ENCODE results near the gene HECW1. TPM values are rescaled to one million over a fixed set of nuclear protein-coding genes. Genes with fewer than 3 reads are reported as not detected.
"Not testable (repeated sequence)": the region's sequence is repeated elsewhere in the genome, so short reads cannot be mapped to it uniquely, and the experiment has no call there.

Gene HECW1
- total RNA-seq, 1 experiment from 2014 or later, result 0.77 TPM

DNA sequence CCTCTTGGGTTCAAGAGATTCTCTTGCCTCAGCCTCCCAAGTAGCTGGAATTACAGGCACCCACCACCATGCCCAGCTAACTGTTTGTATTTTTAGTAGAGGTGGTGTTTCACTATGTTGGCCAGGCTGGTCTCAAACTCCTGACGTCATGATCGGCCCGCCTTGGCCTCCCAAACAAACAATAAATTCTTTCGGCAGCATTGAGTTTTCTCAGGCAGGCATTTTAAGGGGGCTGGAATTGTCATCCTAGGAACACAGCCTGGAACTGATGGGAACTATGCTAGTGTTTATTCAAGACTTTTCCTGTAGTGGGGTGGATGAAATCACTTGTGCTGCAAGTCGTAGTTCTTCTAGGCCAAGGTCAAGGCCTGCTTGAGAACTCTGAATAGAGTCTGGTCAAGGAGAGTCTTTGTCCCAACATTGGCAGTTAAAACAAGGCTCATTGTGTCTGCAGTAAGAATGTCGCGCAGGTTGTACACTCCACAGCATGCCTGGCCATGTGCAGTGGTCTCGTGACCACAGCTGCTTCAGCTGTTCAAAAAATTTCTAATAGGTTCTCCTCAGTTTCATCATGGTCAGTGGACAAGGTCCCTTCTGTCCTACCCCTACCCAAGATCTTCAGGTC lies 92.8 kb downstream of the HECW1 start:
- no peaks in the 10 kb centered on the region for H3K4me1 ChIP-seq (ENCODE audit: control insufficient read depth, insufficient read depth, low read length)
- no peak overlapping the region for H3K27ac ChIP-seq (ENCODE audit: low read length)
- H3K9me3 ChIP-seq (ENCODE audit: control insufficient read depth, insufficient read depth, low read depth, low read length), result no peaks in the 10 kb centered on the region
- DNase-seq (ENCODE audit: low read depth, low spot score), result no peak
- H3K36me3 ChIP-seq (ENCODE audit: control insufficient read depth, insufficient read depth, low read length), result no peaks in the 10 kb centered on the region
- ChIA-PET CTCF (no interaction called here), POLR2A (no interaction called here)
- no peak for ATAC-seq
- no peak overlapping the region for H3K4me3 ChIP-seq (ENCODE audit: low read depth in 2 of 2, low read length in 2 of 2)
- H3K27me3 ChIP-seq (ENCODE audit: control insufficient read depth, insufficient read depth, low read length), result peaks cover 4% of the 10 kb centered on the region; the same call in 1 of the 2 replicates
- no TSS peak for BruUV-seq (replicated peaks)
- intact Hi-C loops (cut with micrococcal nuclease; ENCODE audit: unreplicated experiment) (no loop called here), in situ Hi-C loops (cut with HindIII; ENCODE audit: low pct_unique_long_range_greater_than_20kb, low sequenced_read_pairs) (no loop called here)
- TF ChIP-seq SIN3A (IDR thresholded peaks at IDR 0.05; ENCODE audit: borderline replicate concordance, insufficient read depth, low read depth, low read length), result no peak
- TF ChIP-seq, protein P1, sequence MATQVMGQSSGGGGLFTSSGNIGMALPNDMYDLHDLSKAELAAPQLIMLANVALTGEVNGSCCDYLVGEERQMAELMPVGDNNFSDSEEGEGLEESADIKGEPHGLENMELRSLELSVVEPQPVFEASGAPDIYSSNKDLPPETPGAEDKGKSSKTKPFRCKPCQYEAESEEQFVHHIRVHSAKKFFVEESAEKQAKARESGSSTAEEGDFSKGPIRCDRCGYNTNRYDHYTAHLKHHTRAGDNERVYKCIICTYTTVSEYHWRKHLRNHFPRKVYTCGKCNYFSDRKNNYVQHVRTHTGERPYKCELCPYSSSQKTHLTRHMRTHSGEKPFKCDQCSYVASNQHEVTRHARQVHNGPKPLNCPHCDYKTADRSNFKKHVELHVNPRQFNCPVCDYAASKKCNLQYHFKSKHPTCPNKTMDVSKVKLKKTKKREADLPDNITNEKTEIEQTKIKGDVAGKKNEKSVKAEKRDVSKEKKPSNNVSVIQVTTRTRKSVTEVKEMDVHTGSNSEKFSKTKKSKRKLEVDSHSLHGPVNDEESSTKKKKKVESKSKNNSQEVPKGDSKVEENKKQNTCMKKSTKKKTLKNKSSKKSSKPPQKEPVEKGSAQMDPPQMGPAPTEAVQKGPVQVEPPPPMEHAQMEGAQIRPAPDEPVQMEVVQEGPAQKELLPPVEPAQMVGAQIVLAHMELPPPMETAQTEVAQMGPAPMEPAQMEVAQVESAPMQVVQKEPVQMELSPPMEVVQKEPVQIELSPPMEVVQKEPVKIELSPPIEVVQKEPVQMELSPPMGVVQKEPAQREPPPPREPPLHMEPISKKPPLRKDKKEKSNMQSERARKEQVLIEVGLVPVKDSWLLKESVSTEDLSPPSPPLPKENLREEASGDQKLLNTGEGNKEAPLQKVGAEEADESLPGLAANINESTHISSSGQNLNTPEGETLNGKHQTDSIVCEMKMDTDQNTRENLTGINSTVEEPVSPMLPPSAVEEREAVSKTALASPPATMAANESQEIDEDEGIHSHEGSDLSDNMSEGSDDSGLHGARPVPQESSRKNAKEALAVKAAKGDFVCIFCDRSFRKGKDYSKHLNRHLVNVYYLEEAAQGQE (IDR thresholded peaks at IDR 0.05; ENCODE audit: insufficient read depth in 1 of 2, low read depth in 2 of 2, low read length in 1 of 2), result no peak

DNA sequence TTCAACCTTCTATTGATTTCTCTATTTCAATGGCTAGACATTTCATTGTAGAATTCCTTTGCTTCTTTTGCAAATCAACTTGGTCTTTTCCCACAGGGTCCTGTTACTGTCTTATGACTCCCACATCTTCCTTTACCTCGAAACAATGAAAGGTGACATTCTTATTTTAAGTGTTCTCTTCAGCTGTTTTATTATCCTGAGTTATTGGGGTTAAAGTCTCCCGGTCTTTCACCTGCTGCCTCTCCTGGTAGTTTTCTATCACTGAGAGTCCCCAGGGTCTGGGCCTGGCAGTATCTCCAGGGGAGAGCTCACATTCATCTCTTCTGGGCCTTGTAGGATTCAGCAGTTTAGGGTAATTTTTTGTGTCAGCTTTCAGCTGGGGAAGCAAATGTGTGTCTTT lies 95.8 kb downstream of the HECW1 start:
- Histone ChIP-seq H3K27ac (ENCODE audit: low read length) (no peak overlapping the region), H3K36me3 (ENCODE audit: control insufficient read depth, insufficient read depth, low read length) (no peaks in the 10 kb centered on the region), H3K4me3 (ENCODE audit: low read depth in 2 of 2, low read length in 2 of 2) (no peak overlapping the region), H3K4me1 (ENCODE audit: control insufficient read depth, insufficient read depth, low read length) (no peaks in the 10 kb centered on the region), H3K9me3 (ENCODE audit: control insufficient read depth, insufficient read depth, low read depth, low read length) (no peaks in the 10 kb centered on the region), H3K27me3 (ENCODE audit: control insufficient read depth, insufficient read depth, low read length) (peaks cover 5% of the 10 kb centered on the region)
- no peak for DNase-seq (ENCODE audit: low read depth, low spot score)
- intact Hi-C loops (cut with micrococcal nuclease; ENCODE audit: unreplicated experiment) (no loop called here), in situ Hi-C loops (cut with HindIII; ENCODE audit: low pct_unique_long_range_greater_than_20kb, low sequenced_read_pairs) (no loop called here)
- CTCF ChIA-PET, result no interaction called here
- BruUV-seq (replicated peaks), result no TSS peak
- TF ChIP-seq, protein P1 (IDR thresholded peaks at IDR 0.05; ENCODE audit: insufficient read depth in 1 of 2, low read depth in 2 of 2, low read length in 1 of 2), result no peak
- TF ChIP-seq POLR2AphosphoS5 (IDR thresholded peaks at IDR 0.05; ENCODE audit: low read depth, low read length), result no peak
- no peak for TF ChIP-seq SIN3A (IDR thresholded peaks at IDR 0.05; ENCODE audit: borderline replicate concordance, insufficient read depth, low read depth, low read length)
- no peak for TF ChIP-seq TCF7L2 (IDR thresholded peaks at IDR 0.05; ENCODE audit: low read depth, low read length)
- POLR2A ChIA-PET, result no interaction called here
- ATAC-seq, result no peak

DNA sequence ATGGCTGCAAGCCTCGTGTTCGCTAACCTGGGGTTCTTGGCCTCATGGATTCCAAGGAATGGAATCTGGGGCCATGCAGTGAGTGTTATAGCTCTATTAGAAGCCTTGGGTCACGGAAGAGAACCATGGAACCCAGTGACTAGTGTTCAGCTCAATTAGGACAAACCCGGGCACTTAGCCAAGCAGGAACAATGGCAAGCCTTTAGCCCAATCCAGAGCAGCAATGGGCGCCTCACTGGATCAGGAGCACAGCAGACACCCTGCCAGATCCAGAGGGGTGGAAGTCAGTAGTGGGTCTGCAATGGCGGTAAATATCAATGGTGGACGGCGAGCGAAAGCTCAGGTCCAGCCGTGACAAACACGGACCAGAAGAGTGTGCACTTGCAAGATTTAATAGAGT lies 98.1 kb downstream of the HECW1 start:
- H3K4me3 ChIP-seq (ENCODE audit: low read depth in 2 of 2, low read length in 2 of 2); BruUV-seq (replicated peaks); in situ Hi-C loops (cut with HindIII; ENCODE audit: low pct_unique_long_range_greater_than_20kb, low sequenced_read_pairs); POLR2A ChIA-PET; H3K4me1 ChIP-seq (ENCODE audit: control insufficient read depth, insufficient read depth, low read length); H3K27ac ChIP-seq (ENCODE audit: low read length); CTCF ChIA-PET; H3K9me3 ChIP-seq (ENCODE audit: control insufficient read depth, insufficient read depth, low read depth, low read length); H3K36me3 ChIP-seq (ENCODE audit: control insufficient read depth, insufficient read depth, low read length); ATAC-seq; DNase-seq (ENCODE audit: low read depth, low spot score); H3K27me3 ChIP-seq (ENCODE audit: control insufficient read depth, insufficient read depth, low read length): not testable (repeated sequence)
- intact Hi-C loops (cut with micrococcal nuclease; ENCODE audit: unreplicated experiment), result loop anchor here (10.0 kb wide), 1 partner anchor 64 kb away; no protein-coding TSS in a partner anchor
